ENCODE measurements around the gene METTL21A.

DNA sequence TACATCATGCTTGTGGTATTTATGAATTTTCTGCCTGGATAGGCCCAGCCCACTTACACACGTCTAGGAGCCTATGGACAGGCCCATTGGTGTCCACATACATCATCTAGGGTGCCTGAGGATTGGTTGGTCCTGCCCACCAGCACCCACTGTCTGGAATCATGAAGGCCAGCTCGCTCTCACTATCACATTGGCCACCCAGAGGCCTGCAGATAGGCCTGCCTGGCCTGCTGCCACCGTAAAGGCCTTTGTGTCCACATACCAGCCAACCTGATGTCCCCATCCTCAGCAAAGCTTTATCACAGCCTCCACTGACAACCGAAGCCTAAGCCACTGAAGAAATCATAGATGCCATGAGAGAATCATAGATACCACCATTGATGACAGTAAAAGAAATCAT lies 40.2 kb downstream of the METTL21A start:
- TF ChIP-seq, protein P1, sequence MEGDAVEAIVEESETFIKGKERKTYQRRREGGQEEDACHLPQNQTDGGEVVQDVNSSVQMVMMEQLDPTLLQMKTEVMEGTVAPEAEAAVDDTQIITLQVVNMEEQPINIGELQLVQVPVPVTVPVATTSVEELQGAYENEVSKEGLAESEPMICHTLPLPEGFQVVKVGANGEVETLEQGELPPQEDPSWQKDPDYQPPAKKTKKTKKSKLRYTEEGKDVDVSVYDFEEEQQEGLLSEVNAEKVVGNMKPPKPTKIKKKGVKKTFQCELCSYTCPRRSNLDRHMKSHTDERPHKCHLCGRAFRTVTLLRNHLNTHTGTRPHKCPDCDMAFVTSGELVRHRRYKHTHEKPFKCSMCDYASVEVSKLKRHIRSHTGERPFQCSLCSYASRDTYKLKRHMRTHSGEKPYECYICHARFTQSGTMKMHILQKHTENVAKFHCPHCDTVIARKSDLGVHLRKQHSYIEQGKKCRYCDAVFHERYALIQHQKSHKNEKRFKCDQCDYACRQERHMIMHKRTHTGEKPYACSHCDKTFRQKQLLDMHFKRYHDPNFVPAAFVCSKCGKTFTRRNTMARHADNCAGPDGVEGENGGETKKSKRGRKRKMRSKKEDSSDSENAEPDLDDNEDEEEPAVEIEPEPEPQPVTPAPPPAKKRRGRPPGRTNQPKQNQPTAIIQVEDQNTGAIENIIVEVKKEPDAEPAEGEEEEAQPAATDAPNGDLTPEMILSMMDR (IDR thresholded peaks at IDR 0.05), result no peak
- TF ChIP-seq POLR2A (IDR thresholded peaks at IDR 0.05), result no peak

Data from testis (tissue), 2 donors.